Loucy (cell line): ENCODE measurements around the gene SEL1L3.

Experiments used
- CTCF ChIP-seq: fragments of 200-600 bp; sonication (generic); conservative IDR thresholded peaks from 2 replicates; pipeline ENCODE4 v1.5.1; 2014; ENCODE audit warnings: mild to moderate bottlenecking, antibody characterized with exemption, low read length
- EZH2phosphoT487 ChIP-seq: fragments of 200-600 bp; IDR thresholded peaks from 2 replicates; pipeline ENCODE4 v1.6.1; 2018; ENCODE audit warnings: antibody characterized with exemption, mild to moderate bottlenecking, moderate library complexity, borderline replicate concordance

DNA sequence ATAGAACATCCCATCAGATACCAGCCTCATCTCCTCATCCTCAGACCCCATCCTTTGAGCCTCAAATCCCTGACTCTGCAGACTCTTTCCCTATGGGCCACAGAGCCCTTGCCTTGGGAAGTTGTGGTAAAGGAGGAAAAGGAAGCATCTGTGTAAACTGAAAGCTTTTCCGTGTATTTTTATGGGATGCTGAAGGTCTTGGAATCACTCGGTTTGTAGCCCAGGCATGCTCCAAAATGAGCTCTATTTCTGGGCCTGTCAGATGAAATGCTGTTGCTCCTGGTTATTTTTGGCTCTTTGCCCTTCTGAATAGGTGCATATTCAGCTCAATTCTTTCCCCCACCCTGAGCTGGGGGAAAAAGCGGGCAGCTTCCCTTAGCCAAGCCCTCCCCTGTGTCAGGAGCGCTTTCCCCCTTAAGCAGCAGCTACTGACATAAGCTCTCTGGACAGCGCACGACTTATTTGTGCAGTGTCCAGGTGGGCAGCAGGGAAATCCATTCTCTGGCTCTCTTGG, 5.0 kb upstream of the SEL1L3 start:
- no peak for TF ChIP-seq CTCF
- TF ChIP-seq EZH2phosphoT487 = no peak
